Measurements from ENCODE around the gene RNF141.

The RNF141 gene

GRCh38 chr11:10519630-10520029, 21.4 kb downstream of the RNF141 start:
- no peak for DNase-seq

- no peak for DNase-seq
Measured at GRCh38 chr11:10518891-10519290, 22.1 kb downstream of the RNF141 start.

- DNase-seq: no peak
Measured at GRCh38 chr11:10518123-10518522, 22.9 kb downstream of the RNF141 start.

- no peak for DNase-seq
Measured at GRCh38 chr11:10515418-10515817, 25.6 kb downstream of the RNF141 start.

GRCh38 chr11:10514709-10515108, 26.3 kb downstream of the RNF141 start:
- no peak for DNase-seq

GRCh38 chr11:10514202-10514601, 26.8 kb downstream of the RNF141 start:
- peak; percentile 6 for DNase-seq

GRCh38 chr11:10511181-10511621, 29.8 kb downstream of the RNF141 start:
- DNase-seq: no peak

- no peak for DNase-seq
Measured at GRCh38 chr11:10506008-10506370, 35.0 kb downstream of the RNF141 start.

GRCh38 chr11:10505278-10506007, 35.5 kb downstream of the RNF141 start:
- DNase-seq: no peak

- no peak for DNase-seq
Measured at GRCh38 chr11:10504490-10504889, 36.5 kb downstream of the RNF141 start.

- DNase-seq: no peak
Measured at GRCh38 chr11:10503777-10504480, 37.1 kb downstream of the RNF141 start.

GRCh38 chr11:10503221-10503620, 37.8 kb downstream of the RNF141 start:
- DNase-seq: no peak

- DNase-seq: no peak
Measured at GRCh38 chr11:10502770-10503169, 38.2 kb downstream of the RNF141 start.

GRCh38 chr11:10502065-10502680, 38.8 kb downstream of the RNF141 start:
- DNase-seq: no peak

GRCh38 chr11:10500757-10501684, 40.0 kb downstream of the RNF141 start:
- no peak for DNase-seq

GRCh38 chr11:10499874-10500601, 40.9 kb downstream of the RNF141 start:
- no peak for DNase-seq

- DNase-seq: no peak
Measured at GRCh38 chr11:10499452-10499851, 41.5 kb downstream of the RNF141 start.

GRCh38 chr11:10498426-10499250, 42.3 kb downstream of the RNF141 start:
- DNase-seq: no peak

GRCh38 chr11:10498022-10498400, 43.0 kb downstream of the RNF141 start:
- DNase-seq: no peak

GRCh38 chr11:10497371-10498021, 43.5 kb downstream of the RNF141 start:
- no peak for DNase-seq
